ENCODE measurements around the gene VPS54. TPM values are rescaled to one million over a fixed set of nuclear protein-coding genes. Genes with fewer than 3 reads are reported as not detected.

The VPS54 gene
- total and polyA plus RNA-seq, 9 of the 15 experiments (the other 6 are each of a cell fraction or from before 2014, with no cell fraction given): 4.9 to 23.2 (median 13.2) TPM

GRCh38 chr2:64065516-64065915 lies 46.3 kb upstream of the VPS54 start:
- intact Hi-C loops (cut with micrococcal nuclease): no loop called here
- Histone ChIP-seq H3K4me2 (ENCODE audit: insufficient read depth, low read length) (no peak overlapping the region), H4K20me1 (replicated peaks; ENCODE audit: control insufficient read depth, insufficient read depth, low read length) (no peaks in the 10 kb centered on the region), H3K4me3 (no peak overlapping the region), H3K79me2 (ENCODE audit: control insufficient read depth, insufficient read depth, low read length) (no peaks in the 10 kb centered on the region), H3K4me1 (replicated peaks in 1 of 2; ENCODE audit: control insufficient read depth in 2 of 2, insufficient read depth in 2 of 2, low read length in 2 of 2) (peaks cover 0 to 14% of the 10 kb centered on the region in 2 experiments; a peak in 3 of 5 replicates), H3K27ac (ENCODE audit: extremely low read depth, low read depth, low read length) (no peak overlapping the region), H3K27me3 (ENCODE audit: control insufficient read depth in 2 of 2, insufficient read depth in 2 of 2, low read length in 2 of 2) (no peaks in the 10 kb centered on the region), H3K9ac (ENCODE audit: insufficient read depth in 1 of 2, low read depth in 2 of 2, low read length in 2 of 2) (no peak overlapping the region), H3K9me1 (ENCODE audit: control insufficient read depth, insufficient read depth, low read length) (no peaks in the 10 kb centered on the region), H2AFZ (ENCODE audit: low read depth, low read length) (0 out of 2 replicates have a peak overlapping the region, but pooled peaks have one; percentile 20), H3K36me3 (ENCODE audit: control insufficient read depth, insufficient read depth, low read length) (no peaks in the 10 kb centered on the region), H3K9me3 (replicated peaks; ENCODE audit: control insufficient read depth, insufficient read depth, low read depth, low read length) (no peaks in the 10 kb centered on the region)
- FAIRE-seq (no peak), DNase-seq (ENCODE audit: extremely low read depth in 1 of 4, low spot score in 3 of 4) (no peak), ATAC-seq (no peak)
- in situ Hi-C loops (cut with MboI): loop anchor here (10.0 kb wide), 1 partner anchor 819 kb away; no protein-coding TSS in a partner anchor
- CTCF ChIA-PET (ENCODE audit: low intra/inter-chr PET ratio): no interaction called here
- TF ChIP-seq SIN3B (IDR thresholded peaks at IDR 0.05; ENCODE audit: low read depth) (no peak), POLR3A (IDR thresholded peaks at IDR 0.05; ENCODE audit: borderline replicate concordance, extremely low read depth, insufficient read depth, insufficient read length) (peak; percentile 3), ZFX (CRISPR knock-in tag; IDR thresholded peaks at IDR 0.05) (0 out of 2 replicates have a peak, but pooled peaks have one; percentile 20)
- 62% methylated on average over 6 of the region's 6 CpGs for WGBS (ENCODE audit: insufficient coverage, low coverage, missing lambda C conversion rate)
- POLR2A ChIA-PET: no interaction called here
- no TSS peak for BruUV-seq (replicated peaks)

- peak in 2 of 4 experiments; percentile 12 to 57 for DNase-seq (ENCODE audit: extremely low read depth in 1 of 4, low spot score in 3 of 4)
- ChIA-PET POLR2A (interaction anchor here (0.6 to 1.1 kb wide), 3 partner anchors 9 to 18 kb away, joined by 3 read pairs; no protein-coding TSS in a partner anchor), CTCF (ENCODE audit: low intra/inter-chr PET ratio) (no interaction called here)
- WGBS (ENCODE audit: insufficient coverage, low coverage, missing lambda C conversion rate): 17% methylated on average over 4 of the region's 4 CpGs
- no peaks in the 10 kb centered on the region for H3K36me3 ChIP-seq (ENCODE audit: control insufficient read depth, insufficient read depth, low read length)
- BruUV-seq (replicated peaks): no TSS peak
- H3K9ac ChIP-seq (ENCODE audit: insufficient read depth in 1 of 2, low read depth in 2 of 2, low read length in 2 of 2): no peak overlapping the region
- no peaks in the 10 kb centered on the region for H3K9me3 ChIP-seq (replicated peaks; ENCODE audit: control insufficient read depth, insufficient read depth, low read depth, low read length)
- peak; percentile 66 for ATAC-seq
- peak overlapping the region; percentile 74; the same call in 2 of the 3 replicates for H3K27ac ChIP-seq (ENCODE audit: extremely low read depth, low read depth, low read length)
- no peaks in the 10 kb centered on the region for H4K20me1 ChIP-seq (replicated peaks; ENCODE audit: control insufficient read depth, insufficient read depth, low read length)
- no peak for FAIRE-seq
- H2AFZ ChIP-seq (ENCODE audit: low read depth, low read length): peak overlapping the region; percentile 81
- intact Hi-C loops (cut with micrococcal nuclease): no loop called here
- in situ Hi-C loops (cut with MboI): loop anchor here (10.0 kb wide), 1 partner anchor 821 kb away; no protein-coding TSS in a partner anchor
- H3K9me1 ChIP-seq (ENCODE audit: control insufficient read depth, insufficient read depth, low read length): no peaks in the 10 kb centered on the region
- peaks cover 0 to 14% of the 10 kb centered on the region in 2 experiments; a peak in 3 of 5 replicates for H3K4me1 ChIP-seq (replicated peaks in 1 of 2; ENCODE audit: control insufficient read depth in 2 of 2, insufficient read depth in 2 of 2, low read length in 2 of 2)
- no peaks in the 10 kb centered on the region for H3K79me2 ChIP-seq (ENCODE audit: control insufficient read depth, insufficient read depth, low read length)
- H3K4me3 ChIP-seq: no peak overlapping the region
- no peaks in the 10 kb centered on the region for H3K27me3 ChIP-seq (ENCODE audit: control insufficient read depth in 2 of 2, insufficient read depth in 2 of 2, low read length in 2 of 2)
- H3K4me2 ChIP-seq (ENCODE audit: insufficient read depth, low read length): peak overlapping the region; percentile 43
- no peak for TF ChIP-seq HDGF (IDR thresholded peaks at IDR 0.05)
- peak; percentile 33; the same call in 1 of the 2 replicates for TF ChIP-seq ETV5 (CRISPR knock-in tag; IDR thresholded peaks at IDR 0.05; ENCODE audit: low read depth)
- TF ChIP-seq FOXA3 (CRISPR knock-in tag; conservative IDR thresholded peaks at IDR 0.05 in 1 of 2, IDR thresholded peaks at IDR 0.05 in 1 of 2): 0 out of 4 replicates have a peak, but pooled peaks of 1 of the 2 experiments have one; percentile 4
- peak; percentile 71 for TF ChIP-seq PKNOX1 (IDR thresholded peaks at IDR 0.05)
Observed at GRCh38 chr2:64063924-64064331, 44.7 kb upstream of the VPS54 start.

Data from K562 (cell line).